H4 (cell line): ENCODE measurements around the gene PIP4K2A. TPM values are rescaled to one million over a fixed set of nuclear protein-coding genes. Genes with fewer than 3 reads are reported as not detected.
"Not testable (repeated sequence)": the region's sequence is repeated elsewhere in the genome, so short reads cannot be mapped to it uniquely, and the experiment has no call there.

ENCODE experiments used
- DNase-seq: peaks from one replicate; pipeline ENCODE4 v3.0.0-alpha.2; 2015; ENCODE audit warnings: low spot score
- total RNA-seq: library from RNA; depleted of rRNA; stranded (reverse); fragments of >200 nt; shearing (Covaris generic); gene quantifications from 2 replicates; pipeline ENCODE4 v1.2.3, GENCODE V29; 2014

Gene PIP4K2A
- total RNA-seq, 1 experiment from 2014 or later, result 10.8 TPM

GRCh38 chr10:22514414-22514758 lies 200.0 kb downstream of the PIP4K2A start:
- DNase-seq, result not testable (repeated sequence)

- DNase-seq, result peak; percentile 21
Observed at GRCh38 chr10:22513483-22514413, 200.6 kb downstream of the PIP4K2A start.

- not testable (repeated sequence) for DNase-seq
Observed at GRCh38 chr10:22512015-22512414, 202.4 kb downstream of the PIP4K2A start.

- DNase-seq, result not testable (repeated sequence)
Observed at GRCh38 chr10:22508214-22508613, 206.2 kb downstream of the PIP4K2A start.

GRCh38 chr10:22505911-22506685 lies 208.3 kb downstream of the PIP4K2A start:
- DNase-seq, result no peak

GRCh38 chr10:22504766-22505165 lies 209.6 kb downstream of the PIP4K2A start:
- no peak for DNase-seq

- peak; percentile 11 for DNase-seq
Observed at GRCh38 chr10:22503315-22504088, 210.9 kb downstream of the PIP4K2A start.

- DNase-seq, result no peak
Observed at GRCh38 chr10:22501863-22502262, 212.5 kb downstream of the PIP4K2A start.

- DNase-seq, result no peak
Observed at GRCh38 chr10:22501413-22501812, 213.0 kb downstream of the PIP4K2A start.

- DNase-seq, result no peak
Observed at GRCh38 chr10:22500656-22501340, 213.6 kb downstream of the PIP4K2A start.

GRCh38 chr10:22499973-22500372 lies 214.4 kb downstream of the PIP4K2A start:
- not testable (repeated sequence) for DNase-seq

- no peak for DNase-seq
Observed at GRCh38 chr10:22495396-22495795, 219.0 kb downstream of the PIP4K2A start.

GRCh38 chr10:22494007-22494406 lies 220.4 kb downstream of the PIP4K2A start:
- DNase-seq, result no peak

- DNase-seq, result no peak
Observed at GRCh38 chr10:22491931-22492615, 222.3 kb downstream of the PIP4K2A start.

GRCh38 chr10:22491480-22491879 lies 222.9 kb downstream of the PIP4K2A start:
- no peak for DNase-seq

GRCh38 chr10:22489975-22490374 lies 224.4 kb downstream of the PIP4K2A start:
- no peak for DNase-seq

GRCh38 chr10:22489467-22489866 lies 224.9 kb downstream of the PIP4K2A start:
- no peak for DNase-seq

- no peak for DNase-seq
Observed at GRCh38 chr10:22486431-22486830, 227.9 kb downstream of the PIP4K2A start.
